K562 (cell line): ENCODE measurements around the gene TP53TG5. TPM values are rescaled to one million over a fixed set of nuclear protein-coding genes. Genes with fewer than 3 reads are reported as not detected.

Source experiments
- ATAC-seq: fragments of 200-7000 bp; cut with Tn5 transposase; 3 replicates; pipeline ENCODE4 v1.9.1; 2020; ENCODE audit warnings: moderate library complexity
- BruUV-seq: library from RNA; stranded (reverse); fragments of 400-500 nt; replicated peaks from 2 replicates; lab custom pipeline; 2021; lab: Mats Ljungman, UMichigan
- CTCF ChIA-PET: fragments of 300-600 bp; formaldehyde crosslinking; extraction: SDS; loops from one replicate; lab custom pipeline; 2021; ENCODE audit warnings: low intra/inter-chr PET ratio; lab: Yijun Ruan, JAX
- POLR2A ChIA-PET: fragments of 300-600, 350-650 bp; sonication (Branson Sonifier 250); formaldehyde crosslinking; extraction: SDS; loops from one replicate; lab custom pipeline; 2021; ENCODE audit warnings: antibody characterized with exemption, inconsistent platforms; lab: Yijun Ruan, JAX
- DNase-seq, 4 experiments: peaks; one replicate each; pipeline versions ENCODE4 v3.0.0 to v3.0.0-alpha.2; 2011 to 2018; ENCODE audit warnings: low spot score in 3 of 4, mixed read lengths in 3 of 4; ENCODE audit errors: extremely low read depth in 1 of 4
- FAIRE-seq: peaks from 2 replicates; lab custom pipeline; 2011; peaks lifted over from hg19 to GRCh38; lab: Jason Lieb, UNC
- H2AFZ ChIP-seq: 2 replicates; pipeline ENCODE4 v1.6.0; 2011; ENCODE audit warnings: low read depth, low read length, control low read depth, inconsistent platforms
- H3K27ac ChIP-seq: fragments of 200-600 bp; 3 replicates; pipeline ENCODE4 v1.8.0; 2011; ENCODE audit warnings: low read depth, mild to moderate bottlenecking, control low read depth, inconsistent platforms, low read length, moderate library complexity, mixed read lengths; ENCODE audit errors: extremely low read depth
- H3K27me3 ChIP-seq, 2 experiments: fragments of 300-600 bp in 1 of 2; 2 replicates in 1 of 2; 3 replicates in 1 of 2; pipeline versions ENCODE4 v1.6.0 to v1.8.0; 2011; ENCODE audit warnings: inconsistent platforms in 2 of 2, low read length in 2 of 2, mild to moderate bottlenecking in 1 of 2, mixed read lengths in 1 of 2, moderate library complexity in 1 of 2; ENCODE audit not compliant: control insufficient read depth in 2 of 2, insufficient read depth in 2 of 2
- H3K36me3 ChIP-seq: fragments of 300-600 bp; 3 replicates; pipeline ENCODE4 v1.8.0; 2011; ENCODE audit warnings: mild to moderate bottlenecking, low read length, inconsistent platforms; ENCODE audit not compliant: control insufficient read depth, insufficient read depth
- H3K4me1 ChIP-seq, 2 experiments: fragments of 200-600 bp in 1 of 2; replicated peaks in 1 of 2; 2 replicates in 1 of 2; 3 replicates in 1 of 2; pipeline versions ENCODE4 v1.5.1 to v1.8.0; 2011; ENCODE audit warnings: inconsistent platforms in 2 of 2, low read length in 2 of 2, mild to moderate bottlenecking in 1 of 2, mixed read lengths in 1 of 2, moderate library complexity in 1 of 2; ENCODE audit not compliant: control insufficient read depth in 2 of 2, insufficient read depth in 2 of 2
- H3K4me2 ChIP-seq: 2 replicates; pipeline ENCODE4 v1.6.1; 2011; ENCODE audit warnings: low read length, control low read depth, inconsistent platforms, mixed read lengths; ENCODE audit not compliant: insufficient read depth
- H3K4me3 ChIP-seq: fragments of 200-600 bp; sonication (generic), shearing (Covaris generic); 2 replicates; pipeline ENCODE4 v1.5.1; 2016; ENCODE audit warnings: control low read depth, inconsistent platforms
- H3K79me2 ChIP-seq: fragments of 200-600 bp; 3 replicates; pipeline ENCODE4 v1.8.0; 2011; ENCODE audit warnings: low read length, inconsistent platforms; ENCODE audit not compliant: control insufficient read depth, insufficient read depth
- H3K9ac ChIP-seq, 2 experiments: 2 replicates each; pipeline versions ENCODE4 v1.6.0 to v1.6.1; 2011; ENCODE audit warnings: low read depth in 2 of 2, low read length in 2 of 2, control low read depth in 1 of 2, inconsistent platforms in 1 of 2, mild to moderate bottlenecking in 1 of 2, mixed read lengths in 1 of 2; ENCODE audit not compliant: insufficient read depth in 1 of 2
- H3K9me1 ChIP-seq: one replicate; pipeline ENCODE4 v1.6.0; 2011; ENCODE audit warnings: inconsistent platforms, mild to moderate bottlenecking, low read length, moderate library complexity; ENCODE audit not compliant: control insufficient read depth, insufficient read depth
- H3K9me3 ChIP-seq: replicated peaks from 2 replicates; pipeline ENCODE4 v1.5.1; 2011; ENCODE audit warnings: low read depth, low read length, inconsistent platforms; ENCODE audit not compliant: control insufficient read depth, insufficient read depth
- H4K20me1 ChIP-seq: replicated peaks from 2 replicates; pipeline ENCODE4 v1.6.1; 2011; ENCODE audit warnings: low read length, inconsistent platforms, mixed read lengths; ENCODE audit not compliant: control insufficient read depth, insufficient read depth
- DNMT1 ChIP-seq: fragments of 450-650 bp; IDR thresholded peaks from 2 replicates; pipeline ENCODE4 v1.6.1; 2016; ENCODE audit warnings: antibody characterized with exemption, mild to moderate bottlenecking
- ETV5 ChIP-seq: sonication (generic); formaldehyde crosslinking; IDR thresholded peaks from 2 replicates; pipeline ENCODE4 v1.4.0; 2020; ENCODE audit warnings: low read depth, mild to moderate bottlenecking, missing genetic modification reagents
- GATA2 ChIP-seq: sonication (generic); formaldehyde crosslinking; IDR thresholded peaks from 2 replicates; pipeline ENCODE4 v1.4.0; 2020; ENCODE audit warnings: mild to moderate bottlenecking, missing genetic modification reagents
- RFX5 ChIP-seq: IDR thresholded peaks from 2 replicates; pipeline ENCODE4 v1.6.1; 2011; ENCODE audit warnings: low read depth, mild to moderate bottlenecking, improper control_type of control experiment, low read length
- SIN3A ChIP-seq, 2 experiments: fragments of 150-350 bp in 1 of 2; IDR thresholded peaks; 2 replicates each; pipeline ENCODE4 v1.6.1; 2011 to 2016; ENCODE audit warnings: borderline replicate concordance in 2 of 2, low read depth in 2 of 2, low read length in 2 of 2, mild to moderate bottlenecking in 2 of 2, moderate library complexity in 2 of 2; ENCODE audit not compliant: control insufficient read depth in 1 of 2
- TGIF2 ChIP-seq: sonication (generic); formaldehyde crosslinking; IDR thresholded peaks from 2 replicates; pipeline ENCODE4 v1.8.1; 2022; ENCODE audit warnings: mild to moderate bottlenecking, missing genetic modification reagents, moderate library complexity
- ZFP1 ChIP-seq: fragments of 450-650 bp; formaldehyde crosslinking; IDR thresholded peaks from 2 replicates; pipeline ENCODE4 v1.4.0; 2020; ENCODE audit warnings: mild to moderate bottlenecking, mixed read lengths
- ZNF212 ChIP-seq: fragments of 450-650 bp; formaldehyde crosslinking; IDR thresholded peaks from 2 replicates; pipeline ENCODE4 v1.4.0; 2020; ENCODE audit warnings: mild to moderate bottlenecking
- WGBS: fragments of 100-300 bp; shearing (Covaris generic); methylation state at CpG from one replicate; pipeline ENCODE4 v1.1.6; 2016; ENCODE audit warnings: low coverage, mixed read lengths; ENCODE audit not compliant: insufficient coverage; ENCODE audit errors: missing lambda C conversion rate; 5-methylcytosine and 5-hydroxymethylcytosine counted together
- in situ Hi-C: fragments of 300-500 bp; cut with MboI; formaldehyde crosslinking; loops from 4 replicates; pipeline ENCODE4 v1.15.0; 2018; ENCODE audit warnings: inconsistent platforms, mixed read lengths
- intact Hi-C: fragments of 100-400 bp; cut with micrococcal nuclease; formaldehyde crosslinking; loops from 2 replicates; pipeline ENCODE4 v1.14.2; 2022
- polyA plus RNA-seq, 8 experiments: library from polyadenylated mRNA; depleted of rRNA in 4 of 8; stranded (reverse) in 5 of 8; unstranded in 3 of 8; fragments of >200 nt; fragmentation: Nextera tagmentation in 2 of 8; fragmentation: Illumina TruSeq in 1 of 8; extraction: Ambion mirVana in 2 of 8; extraction: Trizol in 1 of 8; gene quantifications; 2 replicates each; pipeline versions ENCODE4 v1.2.1 to v1.2.3, GENCODE V29; 2011 to 2014; ENCODE audit warnings: inconsistent platforms in 1 of 8, missing spikeins in 1 of 8
- total RNA-seq, 7 experiments: library from RNA; depleted of rRNA in 6 of 7; stranded (reverse); fragments of >200 nt in 6 of 7; fragmentation: Illumina TruSeq in 2 of 7; extraction: Trizol in 2 of 7; gene quantifications; 2 replicates each; pipeline versions ENCODE4 v1.2.1 to v1.2.3, GENCODE V29; 2011 to 2021; ENCODE audit warnings: low replicate concordance in 1 of 7
- TF ChIP-seq, protein P1 (sequence below): fragments of 250-450 bp; sonication (Bioruptor Pico); IDR thresholded peaks from 2 replicates; pipeline ENCODE4 v1.5.0; 2022; ENCODE audit warnings: mild to moderate bottlenecking
- TF ChIP-seq, protein P2 (sequence below): fragments of 450-650 bp; formaldehyde crosslinking; IDR thresholded peaks from 2 replicates; pipeline ENCODE4 v1.4.0; 2022; ENCODE audit warnings: mild to moderate bottlenecking, moderate library complexity

Gene TP53TG5
- total and polyA plus RNA-seq, 9 of the 15 experiments (the other 6 are each of a cell fraction or from before 2014, with no cell fraction given), result 0.04 to 0.05 (median 0.04) TPM; not detected in 6

DNA sequence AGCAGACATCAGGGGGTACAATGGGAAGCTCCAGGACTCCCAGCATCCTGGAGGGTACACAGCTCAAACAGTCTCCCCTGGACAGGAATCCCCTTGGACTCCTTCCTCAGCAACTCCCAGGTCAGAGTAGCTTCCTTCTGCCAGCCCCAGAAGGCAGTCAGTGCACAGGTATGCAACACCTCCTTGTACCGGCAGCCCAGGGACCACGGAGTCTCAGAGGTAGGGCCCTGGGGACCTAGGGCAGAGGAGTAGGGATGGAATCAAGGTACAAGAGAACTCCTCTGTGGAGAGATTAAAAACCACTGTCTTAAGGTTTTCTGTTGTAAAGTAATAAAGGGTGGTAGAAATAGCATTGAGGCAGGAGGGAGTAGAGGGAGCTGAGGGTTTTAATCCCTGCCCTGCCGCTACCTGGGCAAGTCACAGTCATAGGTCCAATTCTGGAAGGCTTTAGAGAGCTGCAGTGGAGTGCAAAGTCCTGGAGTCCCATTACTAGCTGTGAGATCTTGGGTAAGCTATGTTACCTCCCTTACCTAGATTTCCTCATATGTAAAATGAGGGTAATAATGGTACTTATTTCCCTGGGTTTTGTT lies 7.5 kb downstream of the TP53TG5 start:
- ATAC-seq (no peak), DNase-seq (no peak), FAIRE-seq (no peak)
- Histone ChIP-seq H3K9me3 (no peaks in the 10 kb centered on the region), H3K79me2 (no peaks in the 10 kb centered on the region; the same call in 2 of the 3 replicates), H2AFZ (no peak overlapping the region), H3K9me1 (no peaks in the 10 kb centered on the region), H3K4me2 (no peak overlapping the region), H3K4me3 (no peak overlapping the region), H3K9ac (no peak overlapping the region), H3K27me3 (no peaks in the 10 kb centered on the region), H3K36me3 (peaks cover 30% of the 10 kb centered on the region), H3K4me1 (peaks cover 7 to 15% of the 10 kb centered on the region in 2 experiments; a peak in 4 of 5 replicates), H4K20me1 (no peaks in the 10 kb centered on the region), H3K27ac (no peak overlapping the region)
- in situ Hi-C loops (loop anchor here (5.0 kb wide), 1 partner anchor 67 kb away; no protein-coding TSS in a partner anchor), intact Hi-C loops (loop anchor here (5.0 kb wide), 1 partner anchor 402 kb away; no protein-coding TSS in a partner anchor)
- POLR2A ChIA-PET, result interaction anchor here (0.8 to 3.6 kb wide), 5 partner anchors 7 to 76 kb away, joined by 3 to 38 read pairs (median 4); partner anchors contain the start of gene SYS1
- WGBS, result 87% methylated on average over 3 of the region's 3 CpGs
- CTCF ChIA-PET, result no interaction called here
- no TSS peak for BruUV-seq
- no peak for TF ChIP-seq RFX5
- TF ChIP-seq, all 486 proteins: peak for 0

DNA sequence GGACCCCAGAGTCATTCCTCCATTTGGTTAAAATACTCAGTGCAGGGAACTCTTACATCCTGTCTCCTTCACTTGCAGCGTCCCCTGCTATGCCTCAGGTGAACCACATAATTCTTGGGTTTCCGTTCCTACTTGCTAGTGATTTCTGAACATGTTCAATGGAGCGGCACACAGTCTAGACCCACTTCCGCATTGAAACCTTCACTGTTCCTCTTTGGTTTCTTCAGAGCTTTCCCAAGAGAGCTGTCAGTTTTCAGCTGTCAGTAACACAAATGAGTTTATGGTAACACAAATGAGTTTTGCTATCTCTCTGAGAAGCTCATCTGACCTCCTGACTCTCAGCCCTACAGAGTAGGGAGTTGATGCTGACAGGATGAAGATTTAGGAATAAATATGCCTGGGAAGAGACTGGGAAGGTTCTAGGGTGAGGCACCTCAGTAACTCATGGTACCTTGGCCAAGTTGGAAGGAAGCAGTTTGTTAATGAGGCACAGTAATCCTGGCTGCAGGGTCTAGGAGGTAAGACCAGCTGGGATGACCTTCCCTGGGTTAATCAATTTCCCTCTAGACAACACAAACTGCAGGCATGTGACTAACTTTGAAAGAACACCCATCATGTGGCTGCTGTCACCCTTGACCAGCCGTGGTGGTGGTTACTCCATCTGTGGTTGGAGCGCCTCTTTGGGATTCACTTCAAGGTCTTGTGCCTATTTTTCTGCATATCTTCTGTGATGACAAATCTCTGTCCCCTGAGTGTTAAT lies 9.7 kb downstream of the TP53TG5 start:
- 74% methylated on average over 6 of the region's 6 CpGs for whole genome bisulfite sequencing
- Histone ChIP-seq H3K27ac (no peak overlapping the region), H3K4me1 (peaks cover 16 to 17% of the 10 kb centered on the region in 2 experiments; a peak in 4 of 5 replicates), H2AFZ (no peak overlapping the region), H3K79me2 (peaks cover 19% of the 10 kb centered on the region), H3K27me3 (no peaks in the 10 kb centered on the region), H3K9ac (no peak overlapping the region), H3K4me2 (no peak overlapping the region), H3K36me3 (peaks cover 39% of the 10 kb centered on the region), H3K9me3 (no peaks in the 10 kb centered on the region), H3K4me3 (no peak overlapping the region), H3K9me1 (no peaks in the 10 kb centered on the region), H4K20me1 (no peaks in the 10 kb centered on the region)
- ATAC-seq (no peak), FAIRE-seq (no peak), DNase-seq (no peak)
- in situ Hi-C loops, result loop anchor here (5.0 kb wide), 1 partner anchor 46 kb away; no protein-coding TSS in a partner anchor
- CTCF ChIA-PET, result no interaction called here
- POLR2A ChIA-PET, result interaction anchor here (0.6 to 1.0 kb wide), 5 partner anchors 27 to 565 kb away, joined by 3 to 5 read pairs (median 3); no protein-coding TSS in a partner anchor
- BruUV-seq, result no TSS peak
- intact Hi-C loops, result loop anchor here (10.0 kb wide), 1 partner anchor 606 kb away; the partner anchor contains the start of gene ZNF335
- TF ChIP-seq GATA2 (CRISPR knock-in tag) (no peak), TGIF2 (CRISPR knock-in tag) (no peak), SIN3A (IDR thresholded peaks at IDR 0.05; ENCODE audit: borderline replicate concordance in 2 of 2, control insufficient read depth in 1 of 2, low read depth in 2 of 2, low read length in 2 of 2) (no peak), DNMT1 (no peak), ETV5 (CRISPR knock-in tag) (no peak), ZFP1 (no peak), ZNF212 (CRISPR knock-in tag) (no peak)
- TF ChIP-seq, protein P1, sequence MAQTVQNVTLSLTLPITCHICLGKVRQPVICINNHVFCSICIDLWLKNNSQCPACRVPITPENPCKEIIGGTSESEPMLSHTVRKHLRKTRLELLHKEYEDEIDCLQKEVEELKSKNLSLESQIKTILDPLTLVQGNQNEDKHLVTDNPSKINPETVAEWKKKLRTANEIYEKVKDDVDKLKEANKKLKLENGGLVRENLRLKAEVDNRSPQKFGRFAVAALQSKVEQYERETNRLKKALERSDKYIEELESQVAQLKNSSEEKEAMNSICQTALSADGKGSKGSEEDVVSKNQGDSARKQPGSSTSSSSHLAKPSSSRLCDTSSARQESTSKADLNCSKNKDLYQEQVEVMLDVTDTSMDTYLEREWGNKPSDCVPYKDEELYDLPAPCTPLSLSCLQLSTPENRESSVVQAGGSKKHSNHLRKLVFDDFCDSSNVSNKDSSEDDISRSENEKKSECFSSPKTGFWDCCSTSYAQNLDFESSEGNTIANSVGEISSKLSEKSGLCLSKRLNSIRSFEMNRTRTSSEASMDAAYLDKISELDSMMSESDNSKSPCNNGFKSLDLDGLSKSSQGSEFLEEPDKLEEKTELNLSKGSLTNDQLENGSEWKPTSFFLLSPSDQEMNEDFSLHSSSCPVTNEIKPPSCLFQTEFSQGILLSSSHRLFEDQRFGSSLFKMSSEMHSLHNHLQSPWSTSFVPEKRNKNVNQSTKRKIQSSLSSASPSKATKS, result no peak
- TF ChIP-seq, protein P2, sequence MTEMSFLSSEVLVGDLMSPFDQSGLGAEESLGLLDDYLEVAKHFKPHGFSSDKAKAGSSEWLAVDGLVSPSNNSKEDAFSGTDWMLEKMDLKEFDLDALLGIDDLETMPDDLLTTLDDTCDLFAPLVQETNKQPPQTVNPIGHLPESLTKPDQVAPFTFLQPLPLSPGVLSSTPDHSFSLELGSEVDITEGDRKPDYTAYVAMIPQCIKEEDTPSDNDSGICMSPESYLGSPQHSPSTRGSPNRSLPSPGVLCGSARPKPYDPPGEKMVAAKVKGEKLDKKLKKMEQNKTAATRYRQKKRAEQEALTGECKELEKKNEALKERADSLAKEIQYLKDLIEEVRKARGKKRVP (CRISPR knock-in tag), result no peak
